ENCODE data around the gene COPZ1.
A peak's percentile ranks its signal among the peaks of the same experiment; 100 is the strongest.

The COPZ1 gene

DNA sequence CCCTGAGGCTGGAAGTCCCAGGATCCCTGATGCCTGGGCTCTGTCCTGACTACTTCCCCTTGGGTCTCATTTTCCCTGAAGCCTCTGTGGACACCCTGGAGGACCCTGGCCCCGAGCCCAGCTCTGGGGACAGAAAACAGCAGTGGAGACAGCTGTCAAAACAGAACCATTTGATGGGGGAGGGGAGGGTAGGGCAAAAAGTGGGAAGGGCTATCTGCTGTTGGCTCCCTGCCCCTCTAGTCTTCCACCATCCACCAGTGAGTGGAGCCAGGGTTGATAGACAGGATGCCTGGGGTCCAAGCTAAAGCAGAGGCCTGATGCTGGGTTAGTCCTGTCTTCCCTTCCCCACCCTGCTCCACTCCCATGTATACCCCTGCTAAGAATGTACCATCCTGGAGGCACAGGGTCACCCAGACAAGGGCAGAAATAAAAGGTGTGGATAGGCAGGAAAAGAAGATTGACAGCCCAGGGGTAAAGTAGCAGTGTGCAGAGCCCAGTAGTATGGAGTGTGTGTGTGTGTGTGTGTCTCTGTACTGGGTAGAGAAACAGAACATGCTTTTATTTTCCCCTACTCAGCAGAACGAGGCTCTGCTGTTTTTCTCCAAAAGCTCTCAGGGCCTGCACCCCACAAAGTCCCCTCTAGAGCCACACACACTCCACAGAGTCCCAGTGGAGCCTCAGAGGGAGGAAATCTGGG, 49.8 kb downstream of the COPZ1 start:
- no peak overlapping the region for H3K4me3 ChIP-seq (ENCODE audit: low read depth, low read length)

GRCh38 chr12:54375259-54375579, 50.3 kb downstream of the COPZ1 start:
- no peak overlapping the region for H3K4me3 ChIP-seq (ENCODE audit: low read depth, low read length)

DNA sequence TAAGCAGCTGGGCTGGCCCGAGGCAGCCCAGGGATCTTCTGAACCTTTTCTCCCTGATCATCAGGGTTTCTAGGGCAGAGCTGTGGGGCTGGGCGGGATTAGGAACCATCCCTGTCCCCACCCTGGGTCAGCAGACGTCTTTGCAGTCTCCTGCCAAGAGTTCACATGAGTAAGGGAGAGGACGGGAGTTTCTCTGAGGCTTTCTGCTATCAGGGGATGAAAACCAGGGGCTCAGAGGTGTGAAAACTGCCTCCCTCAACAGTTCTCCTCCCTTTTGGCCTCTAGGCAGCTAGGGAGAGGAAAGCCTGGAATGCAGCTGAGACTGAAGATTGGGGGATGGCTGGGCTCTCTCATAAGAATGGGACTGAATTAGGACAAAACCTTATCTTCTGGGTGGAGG, 51.7 kb downstream of the COPZ1 start:
- no peak overlapping the region for H3K4me3 ChIP-seq (ENCODE audit: low read depth, low read length)

GRCh38 chr12:54377007-54377406, 52.1 kb downstream of the COPZ1 start:
- H3K4me3 ChIP-seq (ENCODE audit: low read depth, low read length): no peak overlapping the region

- H3K4me3 ChIP-seq (ENCODE audit: low read depth, low read length): no peak overlapping the region
These were observed 53.0 kb downstream of the COPZ1 start for GRCh38 chr12:54377797-54378515.

DNA sequence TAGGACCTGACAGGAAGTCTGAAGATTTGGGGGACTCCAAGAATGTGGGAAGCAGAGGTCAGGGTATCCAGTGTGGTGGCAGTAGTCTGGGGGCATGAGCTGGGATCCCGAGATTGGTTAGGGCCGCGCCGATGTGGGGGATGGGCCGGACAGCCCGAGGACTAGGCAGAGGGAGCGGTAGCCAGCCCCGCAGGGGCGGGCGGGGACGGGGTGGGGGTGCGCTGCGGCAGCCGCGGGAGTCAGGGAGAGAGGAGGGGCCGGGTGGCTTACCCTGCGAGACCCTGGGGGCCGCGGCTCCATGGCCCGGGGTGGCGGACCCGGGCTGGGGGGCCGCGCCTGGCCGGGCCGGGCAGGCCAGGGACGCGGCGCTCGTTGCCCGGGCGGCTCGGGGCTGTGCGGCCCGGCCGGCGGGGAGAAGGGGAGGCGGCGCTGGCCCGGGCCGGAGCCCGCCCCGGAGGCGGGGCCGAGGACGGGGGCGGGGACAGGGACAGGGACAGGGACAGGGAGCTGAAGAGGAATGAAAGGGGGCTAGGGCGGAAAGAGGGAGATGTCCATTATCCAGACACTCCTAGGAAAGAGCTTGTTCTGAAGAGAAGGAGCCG, 54.0 kb downstream of the COPZ1 start:
- H3K4me3 ChIP-seq (ENCODE audit: low read depth, low read length): peak overlapping the region; percentile 31

GRCh38 chr12:54379398-54380201, 54.7 kb downstream of the COPZ1 start:
- H3K4me3 ChIP-seq (ENCODE audit: low read depth, low read length): peak overlapping the region; percentile 31

GRCh38 chr12:54381136-54381535, 56.2 kb downstream of the COPZ1 start:
- H3K4me3 ChIP-seq (ENCODE audit: low read depth, low read length): no peak overlapping the region

DNA sequence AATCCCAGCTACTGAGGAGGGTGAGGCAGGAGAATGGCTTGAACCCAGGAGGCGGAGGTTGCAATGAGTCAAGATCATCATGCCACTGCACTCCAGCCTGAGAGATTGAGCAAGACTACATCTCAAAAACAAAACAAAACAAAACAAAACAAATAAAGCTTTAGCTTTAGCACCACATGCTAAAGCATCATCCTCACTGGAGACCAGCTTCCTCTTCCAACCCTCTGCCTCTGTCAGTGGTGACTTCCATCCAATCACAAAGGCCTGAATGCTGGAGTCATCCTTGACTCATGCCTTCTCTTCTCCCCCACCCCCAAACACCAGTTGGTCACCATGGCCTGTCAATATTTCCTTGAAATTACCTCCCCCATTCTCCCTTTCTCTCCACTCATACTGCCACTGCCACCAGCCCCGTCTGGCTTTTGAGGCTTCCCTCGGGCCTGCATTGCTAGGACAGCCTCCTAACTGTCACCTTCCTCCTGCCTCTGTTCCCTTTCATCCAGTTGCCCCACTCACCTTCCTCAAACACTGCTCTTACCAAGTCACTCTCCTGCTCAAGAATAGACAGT, 58.2 kb downstream of the COPZ1 start:
- H3K4me3 ChIP-seq (ENCODE audit: low read depth, low read length): no peak overlapping the region

GRCh38 chr12:54384591-54385041, 59.7 kb downstream of the COPZ1 start, which contains the start of gene ZNF385A:
Gene ZNF385A, minus strand, starts transcription at chr12:54384733. Its CDS starts 219 bp downstream, at chr12:54384514.
- no peak within 1 kb of the TSS for H3K4me3 ChIP-seq (ENCODE audit: low read depth, low read length)

- no peak overlapping the region for H3K4me3 ChIP-seq (ENCODE audit: low read depth, low read length)
These were observed 60.5 kb downstream of the COPZ1 start for GRCh38 chr12:54385251-54385914.

- H3K4me3 ChIP-seq (ENCODE audit: low read depth, low read length): no peak overlapping the region
These were observed 61.6 kb downstream of the COPZ1 start for GRCh38 chr12:54386403-54387113.

- no peak overlapping the region for H3K4me3 ChIP-seq (ENCODE audit: low read depth, low read length)
These were observed 62.2 kb downstream of the COPZ1 start for GRCh38 chr12:54387114-54387467.

DNA sequence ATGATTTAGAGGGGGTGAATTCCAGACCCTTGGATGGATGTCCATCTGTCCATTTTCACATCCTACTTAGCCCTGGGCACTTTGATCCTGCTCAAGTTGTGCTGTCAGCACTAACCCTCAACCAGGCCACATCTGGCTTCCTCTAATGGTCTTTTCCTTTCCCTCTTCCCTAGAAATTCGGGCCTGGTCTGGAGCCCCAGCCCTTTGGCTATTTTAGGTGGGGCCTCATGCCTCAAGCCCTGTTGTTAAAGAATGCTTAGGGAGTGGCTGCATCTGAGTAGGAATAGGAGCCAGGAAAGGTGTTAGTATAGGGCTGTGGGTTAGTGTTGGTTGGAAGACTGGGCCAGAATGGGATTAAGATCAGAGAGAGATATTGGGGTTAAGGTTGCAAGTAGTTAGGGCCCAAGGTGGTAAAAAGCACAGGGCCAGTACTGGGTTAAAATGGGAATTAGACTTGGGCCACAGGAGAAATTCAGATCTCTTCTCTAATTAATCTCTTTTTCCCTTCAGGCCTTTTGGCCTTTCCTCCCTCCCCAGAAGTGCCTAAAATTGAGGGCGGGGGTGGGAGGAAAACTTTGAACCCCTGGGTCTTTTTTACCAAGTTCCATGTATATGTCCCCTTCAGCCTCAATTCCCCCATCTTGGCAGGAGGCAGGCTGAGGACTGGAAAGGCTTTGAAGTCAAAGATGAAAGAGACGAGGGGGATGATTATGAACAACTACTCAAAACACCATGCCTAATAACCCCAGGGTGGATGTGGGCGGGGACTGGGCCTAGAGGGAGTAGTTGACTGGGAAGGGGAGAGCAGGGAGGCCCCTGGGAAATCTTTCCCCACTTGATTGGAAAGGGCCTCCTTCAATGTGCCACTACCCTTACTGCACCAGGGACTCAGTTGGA, 63.6 kb downstream of the COPZ1 start:
- no peak overlapping the region for H3K4me3 ChIP-seq (ENCODE audit: low read depth, low read length)

- H3K4me3 ChIP-seq (ENCODE audit: low read depth, low read length): no peak overlapping the region
These were observed 64.2 kb downstream of the COPZ1 start for GRCh38 chr12:54389134-54389508.

- H3K4me3 ChIP-seq (ENCODE audit: low read depth, low read length): no peak overlapping the region
These were observed 64.8 kb downstream of the COPZ1 start for GRCh38 chr12:54389607-54390175.

DNA sequence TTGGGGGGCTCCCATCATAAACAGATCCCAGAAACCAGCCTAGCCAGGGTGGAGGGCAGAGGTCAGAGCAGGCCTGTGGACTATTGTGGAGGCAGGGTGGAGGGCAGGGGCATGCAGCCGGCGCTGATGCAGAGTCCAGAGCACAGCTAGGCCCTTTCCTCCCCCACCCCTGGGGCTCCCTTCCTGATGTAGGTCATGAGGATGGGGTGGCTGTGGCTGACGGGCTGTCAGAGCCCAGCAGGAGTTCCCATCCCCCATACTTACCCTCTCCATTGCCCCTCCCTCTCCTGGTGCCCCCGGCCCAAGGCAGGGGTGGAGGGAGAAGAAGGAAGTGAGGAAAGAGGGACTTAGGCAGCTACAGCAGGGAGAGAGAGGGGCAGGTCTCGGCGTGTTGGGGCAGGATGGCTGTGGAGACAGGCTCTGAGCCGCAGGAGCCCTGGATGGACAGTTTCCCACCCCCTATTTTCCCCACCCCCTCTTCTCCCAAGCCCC, 65.3 kb downstream of the COPZ1 start:
- H3K4me3 ChIP-seq (ENCODE audit: low read depth, low read length): no peak overlapping the region

Data from iPS-11a (cell line).